GM18909 (cell line): ENCODE results near the gene NDC1.

Experiments
- ATAC-seq: cut with Tn5 transposase; IDR thresholded peaks from one replicate; pipeline ENCODE4 v1.9.1; 2021; ENCODE audit warnings: mild to moderate bottlenecking; ENCODE audit not compliant: unreplicated experiment, poor library complexity

The NDC1 gene

GRCh38 chr1:53716150-53716549 lies 121.9 kb downstream of the NDC1 start:
- ATAC-seq: no peak

DNA sequence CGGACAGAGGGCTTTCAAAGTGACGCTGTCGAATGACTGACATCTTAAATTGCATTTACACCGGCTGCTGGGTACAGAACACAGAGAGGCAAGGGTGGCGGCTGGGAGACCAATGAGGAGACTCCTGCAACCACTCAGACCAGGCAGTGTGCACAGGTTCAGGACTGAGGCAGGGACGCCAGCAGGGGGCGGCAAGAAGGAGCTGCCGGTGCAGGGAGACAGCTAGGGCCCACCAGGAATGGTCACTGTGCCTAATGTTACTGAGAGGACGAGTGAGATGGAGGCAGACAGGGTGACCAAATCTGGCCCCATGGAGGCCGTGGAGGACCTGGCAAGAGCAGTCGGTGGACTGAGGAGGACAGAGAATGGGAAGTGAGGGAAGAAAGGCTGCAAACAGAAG lies 122.6 kb downstream of the NDC1 start:
- no peak for ATAC-seq
